ENCODE results near the gene DCLK1.

DCLK1 gene

DNA sequence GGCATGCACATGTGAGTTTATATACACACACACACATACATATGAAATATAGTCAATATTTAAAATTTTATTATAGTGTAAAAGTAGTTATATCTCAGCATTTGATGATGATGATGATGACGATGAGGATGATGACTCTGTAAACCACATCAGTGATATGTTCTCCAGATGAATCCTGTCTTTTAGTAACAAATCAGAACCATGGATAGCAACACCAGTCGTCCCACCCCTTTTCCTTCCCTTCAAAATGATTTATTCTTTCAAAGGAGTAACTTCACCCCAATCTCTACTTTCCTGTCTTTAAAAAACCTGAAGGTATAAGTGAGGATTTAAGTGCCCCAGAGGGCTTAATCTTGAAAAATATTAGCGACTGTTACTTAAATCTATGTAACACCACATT, 74.1 kb downstream of the DCLK1 start:
- no peak for TF ChIP-seq CTCF (conservative IDR thresholded peaks at IDR 0.05; ENCODE audit: low read length)
- no peak for DNase-seq (ENCODE audit: low read depth)
- H3K4me3 ChIP-seq (ENCODE audit: low read length), result no peak overlapping the region

- no peak overlapping the region for H3K4me3 ChIP-seq (ENCODE audit: low read length)
- no peak for DNase-seq (ENCODE audit: low read depth)
- no peak for TF ChIP-seq CTCF (conservative IDR thresholded peaks at IDR 0.05; ENCODE audit: low read length)
Measured at GRCh38 chr13:36055366-36055765, 75.8 kb downstream of the DCLK1 start.

DNA sequence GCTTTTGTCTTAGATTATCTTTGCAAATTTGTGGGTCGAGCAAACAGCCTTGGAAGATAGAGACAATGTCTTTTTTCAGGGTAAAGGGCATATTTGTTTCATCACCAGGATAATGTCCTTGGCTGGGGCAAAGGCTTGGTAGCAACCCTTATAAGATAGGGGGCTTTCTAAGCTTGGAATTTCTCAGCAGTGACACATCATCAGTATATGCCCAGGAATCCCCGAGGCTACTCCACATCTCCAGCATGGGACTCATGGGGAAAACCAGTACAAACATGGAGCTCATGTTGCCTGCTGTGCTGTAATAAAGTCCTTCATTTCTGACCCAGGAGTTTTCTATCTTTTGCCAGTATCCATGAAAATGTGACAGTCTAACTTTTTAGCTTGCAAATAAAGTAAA, 77.1 kb downstream of the DCLK1 start:
- no peak for TF ChIP-seq CTCF (conservative IDR thresholded peaks at IDR 0.05; ENCODE audit: low read length)
- DNase-seq (ENCODE audit: low read depth), result no peak
- no peak overlapping the region for H3K4me3 ChIP-seq (ENCODE audit: low read length)

GRCh38 chr13:36051082-36051481, 80.1 kb downstream of the DCLK1 start:
- peak; percentile 15 for DNase-seq (ENCODE audit: low read depth)
- H3K4me3 ChIP-seq (ENCODE audit: low read length), result no peak overlapping the region
- no peak for TF ChIP-seq CTCF (conservative IDR thresholded peaks at IDR 0.05; ENCODE audit: low read length)

DNA sequence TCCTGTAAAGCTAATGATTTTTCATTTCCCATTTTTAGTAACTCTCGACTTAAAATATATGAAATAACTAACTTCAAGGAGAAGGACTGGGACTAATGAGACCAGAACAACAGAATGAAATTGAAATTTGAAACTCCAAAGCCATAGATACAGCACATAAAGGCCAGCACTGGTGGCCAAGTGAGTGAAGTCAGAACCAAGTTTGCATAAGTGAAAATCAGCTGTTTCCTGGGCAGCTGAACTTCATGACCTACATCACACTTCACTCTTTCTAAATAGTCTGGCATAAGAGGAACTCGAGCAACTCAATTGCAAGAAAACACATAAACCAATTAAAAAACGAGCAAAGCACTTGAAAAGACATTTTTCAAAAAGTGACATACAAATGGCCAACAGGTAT, 84.5 kb downstream of the DCLK1 start:
- DNase-seq (ENCODE audit: low read depth), result no peak
- TF ChIP-seq CTCF (conservative IDR thresholded peaks at IDR 0.05; ENCODE audit: low read length), result no peak
- H3K4me3 ChIP-seq (ENCODE audit: low read length), result no peak overlapping the region

DNA sequence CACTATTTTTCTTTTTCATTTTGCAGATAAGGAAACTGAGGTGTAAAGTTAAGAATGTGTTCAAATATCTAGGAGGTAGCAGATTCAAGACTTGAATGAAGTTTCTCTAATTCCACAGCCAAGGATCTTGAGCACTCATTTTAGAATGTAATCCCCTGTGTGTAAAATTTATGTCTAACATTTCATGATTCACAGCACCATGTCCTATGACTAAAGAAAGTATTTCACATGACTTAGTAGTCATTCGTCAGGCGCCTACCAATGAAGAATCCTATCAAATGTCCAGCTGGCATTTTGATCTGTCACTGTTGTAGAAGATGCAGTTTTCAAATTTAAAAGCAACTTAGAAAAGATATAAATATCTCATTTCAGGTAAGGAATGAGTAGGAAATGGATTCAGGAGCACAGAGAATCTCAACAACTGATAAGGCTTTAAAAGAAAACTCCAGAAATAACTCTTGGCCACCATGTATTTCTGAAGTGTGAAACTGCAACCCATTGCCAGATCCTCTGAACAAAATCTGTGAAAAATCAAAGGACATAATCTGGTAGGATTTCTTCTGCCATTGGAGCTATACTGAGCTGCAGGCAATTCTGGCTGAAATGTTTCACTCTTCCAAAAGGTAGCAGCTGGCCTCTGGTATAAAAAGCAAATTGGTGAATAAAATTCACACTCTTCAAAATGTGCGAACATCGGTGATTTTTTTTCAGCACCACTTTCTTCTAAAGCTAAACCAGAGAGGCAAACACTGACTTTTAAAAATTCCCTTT, 92.2 kb downstream of the DCLK1 start:
- no peak for DNase-seq (ENCODE audit: low read depth)
- TF ChIP-seq CTCF (conservative IDR thresholded peaks at IDR 0.05; ENCODE audit: low read length), result no peak
- no peak overlapping the region for H3K4me3 ChIP-seq (ENCODE audit: low read length)

GRCh38 chr13:36033035-36033434, 98.1 kb downstream of the DCLK1 start:
- no peak for TF ChIP-seq CTCF (conservative IDR thresholded peaks at IDR 0.05; ENCODE audit: low read length)
- no peak overlapping the region for H3K4me3 ChIP-seq (ENCODE audit: low read length)
- DNase-seq (ENCODE audit: low read depth), result no peak

Measured in AG10803 (cell line).